Activated CD4-positive, alpha-beta T cell treated with anti-CD3 and anti-CD28 coated beads, Interleukin-2, amount 50 U/mL, for 16 hours (primary cell): Measurements from ENCODE around the gene TOR2A.

Experiments used
- DNase-seq: peaks from one replicate; pipeline ENCODE4 v3.0.0-alpha.2; 2020

TOR2A gene

GRCh38 chr9:127693697-127694096, 41.4 kb downstream of the TOR2A start:
- no peak for DNase-seq

- no peak for DNase-seq
These were observed 42.0 kb downstream of the TOR2A start for GRCh38 chr9:127693143-127693542.

GRCh38 chr9:127692071-127692470, 43.0 kb downstream of the TOR2A start:
- DNase-seq = no peak

GRCh38 chr9:127690735-127691134, 44.4 kb downstream of the TOR2A start:
- no peak for DNase-seq

- DNase-seq = no peak
These were observed 45.6 kb downstream of the TOR2A start for GRCh38 chr9:127689329-127690000.

GRCh38 chr9:127686461-127687393, 48.4 kb downstream of the TOR2A start:
- DNase-seq = no peak

GRCh38 chr9:127684576-127684975, 50.5 kb downstream of the TOR2A start:
- DNase-seq = no peak

- no peak for DNase-seq
These were observed 51.4 kb downstream of the TOR2A start for GRCh38 chr9:127683723-127684122.

GRCh38 chr9:127682351-127683136, 52.5 kb downstream of the TOR2A start:
- no peak for DNase-seq
